ENCODE data around the gene PGAM1. TPM values are rescaled to one million over a fixed set of nuclear protein-coding genes. Genes with fewer than 3 reads are reported as not detected.
"Not testable (repeated sequence)": the region's sequence is repeated elsewhere in the genome, so short reads cannot be mapped to it uniquely, and the experiment has no call there.

The PGAM1 gene
- total RNA-seq, 2 donors from 2014 or later: 392 to 453 TPM

DNA sequence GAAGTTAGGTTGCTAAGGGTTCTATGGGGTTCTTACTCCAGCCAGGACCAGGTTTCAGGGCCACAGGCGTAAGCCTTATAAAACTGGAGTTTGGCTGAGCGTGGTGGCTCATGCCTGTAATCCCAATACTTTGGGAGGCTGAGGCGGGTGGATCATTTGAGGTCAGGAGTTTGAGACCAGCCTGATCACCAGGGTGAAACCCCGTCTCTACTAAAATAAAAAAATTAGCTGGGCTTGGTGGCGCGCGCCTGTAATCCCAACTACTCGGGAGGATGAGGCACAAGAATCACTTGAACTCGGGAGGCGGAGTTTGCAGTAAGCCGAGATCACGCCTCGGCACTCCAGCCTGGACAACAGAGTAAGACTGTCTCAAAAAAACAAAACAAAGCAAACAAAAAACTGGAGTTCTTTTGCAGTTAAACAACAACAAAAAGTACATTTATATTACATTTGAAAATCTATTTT is 24.5 kb upstream of the PGAM1 start:
- intact Hi-C loops (cut with DNase I): no loop called here
- peak overlapping the region in 1 of 2 donors; percentile 96 for H3K9ac ChIP-seq (ENCODE audit: low read depth in 2 of 2, low read length in 2 of 2)

DNA sequence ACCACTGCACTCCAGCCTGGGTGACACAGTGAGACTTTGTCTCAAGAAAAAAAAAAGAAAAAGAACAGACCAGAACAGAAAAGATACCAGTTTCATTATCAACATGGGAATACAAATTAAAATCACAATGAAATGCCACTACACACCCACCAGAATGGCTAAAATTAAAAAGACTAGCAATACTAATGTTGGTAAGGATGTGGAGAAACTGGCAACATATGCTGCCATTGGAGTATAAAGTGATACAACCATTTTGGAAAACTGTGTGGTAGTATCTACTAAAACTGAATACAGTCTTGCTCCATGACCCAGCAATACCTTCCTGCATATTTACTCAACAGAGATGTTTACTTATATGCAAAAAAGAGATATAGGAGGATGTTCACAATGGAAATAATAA is 21.9 kb upstream of the PGAM1 start:
- H3K27me3 ChIP-seq: no peaks in the 10 kb centered on the region
- DNase-seq: no peak
- H3K9me3 ChIP-seq: no peaks in the 10 kb centered on the region
- H3K4me1 ChIP-seq: peaks cover 6% of the 10 kb centered on the region
- no peak overlapping the region for H3K9ac ChIP-seq (ENCODE audit: low read depth in 2 of 2, low read length in 2 of 2)
- no peaks in the 10 kb centered on the region for H3K36me3 ChIP-seq
- H3K4me3 ChIP-seq: no peak overlapping the region
- H3K27ac ChIP-seq: no peak overlapping the region
- TF ChIP-seq, protein P1, sequence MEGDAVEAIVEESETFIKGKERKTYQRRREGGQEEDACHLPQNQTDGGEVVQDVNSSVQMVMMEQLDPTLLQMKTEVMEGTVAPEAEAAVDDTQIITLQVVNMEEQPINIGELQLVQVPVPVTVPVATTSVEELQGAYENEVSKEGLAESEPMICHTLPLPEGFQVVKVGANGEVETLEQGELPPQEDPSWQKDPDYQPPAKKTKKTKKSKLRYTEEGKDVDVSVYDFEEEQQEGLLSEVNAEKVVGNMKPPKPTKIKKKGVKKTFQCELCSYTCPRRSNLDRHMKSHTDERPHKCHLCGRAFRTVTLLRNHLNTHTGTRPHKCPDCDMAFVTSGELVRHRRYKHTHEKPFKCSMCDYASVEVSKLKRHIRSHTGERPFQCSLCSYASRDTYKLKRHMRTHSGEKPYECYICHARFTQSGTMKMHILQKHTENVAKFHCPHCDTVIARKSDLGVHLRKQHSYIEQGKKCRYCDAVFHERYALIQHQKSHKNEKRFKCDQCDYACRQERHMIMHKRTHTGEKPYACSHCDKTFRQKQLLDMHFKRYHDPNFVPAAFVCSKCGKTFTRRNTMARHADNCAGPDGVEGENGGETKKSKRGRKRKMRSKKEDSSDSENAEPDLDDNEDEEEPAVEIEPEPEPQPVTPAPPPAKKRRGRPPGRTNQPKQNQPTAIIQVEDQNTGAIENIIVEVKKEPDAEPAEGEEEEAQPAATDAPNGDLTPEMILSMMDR (IDR thresholded peaks at IDR 0.05): no peak
- intact Hi-C loops (cut with DNase I): no loop called here

More for the DNA sequence above, 24.5 kb upstream of the PGAM1 start:
- H3K27me3 ChIP-seq: no peaks in the 10 kb centered on the region
- no peaks in the 10 kb centered on the region for H3K36me3 ChIP-seq
- no peak for DNase-seq
- peak overlapping the region; percentile 41 for H3K27ac ChIP-seq
- H3K4me1 ChIP-seq: peaks cover 6% of the 10 kb centered on the region
- H3K9me3 ChIP-seq: no peaks in the 10 kb centered on the region
- TF ChIP-seq, protein P1 (IDR thresholded peaks at IDR 0.05): no peak
- no peak overlapping the region for H3K4me3 ChIP-seq

DNA sequence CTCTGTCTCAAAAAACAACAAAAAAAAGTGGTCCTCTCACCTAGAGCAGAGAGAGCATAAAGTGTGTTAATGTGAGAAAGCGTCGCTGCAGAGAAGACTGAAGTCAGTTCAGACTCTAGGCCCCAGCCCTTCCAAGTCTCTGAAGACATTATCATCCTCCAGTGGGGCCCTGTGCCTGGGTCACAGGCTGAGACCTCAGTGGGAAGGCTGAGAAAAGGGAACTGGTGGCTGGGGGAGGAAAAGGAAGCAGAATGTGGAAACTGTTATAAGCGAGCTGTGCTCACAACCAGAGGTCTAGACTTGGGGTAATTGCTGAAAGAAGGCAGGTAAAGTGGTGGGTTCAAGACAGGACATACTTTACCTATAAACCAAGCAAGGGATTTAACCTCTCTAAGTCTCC is 19.9 kb upstream of the PGAM1 start:
- H3K36me3 ChIP-seq: no peaks in the 10 kb centered on the region
- no peaks in the 10 kb centered on the region for H3K9me3 ChIP-seq
- H3K4me3 ChIP-seq: no peak overlapping the region
- H3K9ac ChIP-seq (ENCODE audit: low read depth in 2 of 2, low read length in 2 of 2): no peak overlapping the region
- H3K4me1 ChIP-seq: no peaks in the 10 kb centered on the region
- H3K27me3 ChIP-seq: no peaks in the 10 kb centered on the region
- TF ChIP-seq, protein P1 (IDR thresholded peaks at IDR 0.05): no peak
- intact Hi-C loops (cut with DNase I): no loop called here
- no peak overlapping the region for H3K27ac ChIP-seq
- DNase-seq: no peak

- H3K27ac ChIP-seq; H3K4me1 ChIP-seq; H3K4me3 ChIP-seq; H3K9ac ChIP-seq (ENCODE audit: low read depth in 2 of 2, low read length in 2 of 2); intact Hi-C loops (cut with DNase I); DNase-seq; H3K9me3 ChIP-seq; H3K27me3 ChIP-seq; H3K36me3 ChIP-seq: not testable (repeated sequence)
Measured at GRCh38 chr10:97406483-97406882, 19.5 kb upstream of the PGAM1 start.

DNA sequence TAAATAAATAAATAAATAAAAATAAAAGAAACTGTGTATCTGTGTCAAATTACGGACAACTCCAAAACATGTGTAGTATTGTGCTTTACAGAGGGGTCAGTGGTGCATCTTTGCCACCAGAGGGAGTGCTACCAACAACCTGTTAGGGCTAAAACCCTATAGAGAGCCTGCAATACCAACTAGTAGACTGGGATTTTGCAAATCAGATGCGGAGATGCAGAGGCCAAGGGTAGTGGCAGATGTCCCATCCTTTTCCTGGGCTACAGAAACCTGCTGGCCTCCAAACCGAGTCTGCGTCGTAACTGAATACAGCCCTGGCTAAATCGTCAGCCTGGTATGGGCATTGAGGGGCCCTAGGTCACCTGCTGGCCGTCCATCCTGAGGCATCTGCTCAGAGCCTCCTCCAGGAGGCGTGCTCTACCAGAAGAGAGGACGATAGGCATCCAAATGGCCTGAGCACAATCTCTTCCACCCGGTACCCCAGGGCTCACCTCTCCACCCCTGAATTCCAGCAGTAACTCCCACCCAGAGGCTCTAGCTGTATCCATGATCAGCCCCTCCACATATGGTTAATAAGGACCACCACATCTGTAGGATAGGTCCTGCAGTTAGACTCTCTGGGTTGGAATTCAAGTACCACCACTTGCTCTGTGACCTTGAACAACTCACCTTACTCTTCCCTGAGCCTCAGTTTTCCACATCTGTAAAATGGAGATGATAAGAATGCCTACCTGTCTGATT is 18.6 kb upstream of the PGAM1 start:
- H3K9me3 ChIP-seq: no peaks in the 10 kb centered on the region
- no peak overlapping the region for H3K9ac ChIP-seq (ENCODE audit: low read depth in 2 of 2, low read length in 2 of 2)
- intact Hi-C loops (cut with DNase I): no loop called here
- TF ChIP-seq, protein P1 (IDR thresholded peaks at IDR 0.05): peak; percentile 88
- peak; percentile 69 for DNase-seq
- H3K36me3 ChIP-seq: no peaks in the 10 kb centered on the region
- no peaks in the 10 kb centered on the region for H3K4me1 ChIP-seq
- no peaks in the 10 kb centered on the region for H3K27me3 ChIP-seq
- no peak overlapping the region for H3K4me3 ChIP-seq
- H3K27ac ChIP-seq: no peak overlapping the region

GRCh38 chr10:97407952-97408248 is 18.1 kb upstream of the PGAM1 start:
- no peak for DNase-seq
- H3K27ac ChIP-seq: no peak overlapping the region
- intact Hi-C loops (cut with DNase I): no loop called here
- H3K4me1 ChIP-seq: no peaks in the 10 kb centered on the region
- H3K4me3 ChIP-seq: no peak overlapping the region
- H3K27me3 ChIP-seq: no peaks in the 10 kb centered on the region
- no peaks in the 10 kb centered on the region for H3K36me3 ChIP-seq
- TF ChIP-seq, protein P1 (IDR thresholded peaks at IDR 0.05): no peak
- H3K9me3 ChIP-seq: no peaks in the 10 kb centered on the region
- H3K9ac ChIP-seq (ENCODE audit: low read depth in 2 of 2, low read length in 2 of 2): no peak overlapping the region

Data from colonic mucosa (tissue), 4 donors.